ENCODE data around the gene AVPR2. TPM values are rescaled to one million over a fixed set of nuclear protein-coding genes. Genes with fewer than 3 reads are reported as not detected.

Gene AVPR2
- total and polyA plus RNA-seq, 10 of the 15 experiments (the other 5 are each of a cell fraction or from before 2014, with no cell fraction given), result 0.12 to 0.37 TPM; not detected in 8

DNA sequence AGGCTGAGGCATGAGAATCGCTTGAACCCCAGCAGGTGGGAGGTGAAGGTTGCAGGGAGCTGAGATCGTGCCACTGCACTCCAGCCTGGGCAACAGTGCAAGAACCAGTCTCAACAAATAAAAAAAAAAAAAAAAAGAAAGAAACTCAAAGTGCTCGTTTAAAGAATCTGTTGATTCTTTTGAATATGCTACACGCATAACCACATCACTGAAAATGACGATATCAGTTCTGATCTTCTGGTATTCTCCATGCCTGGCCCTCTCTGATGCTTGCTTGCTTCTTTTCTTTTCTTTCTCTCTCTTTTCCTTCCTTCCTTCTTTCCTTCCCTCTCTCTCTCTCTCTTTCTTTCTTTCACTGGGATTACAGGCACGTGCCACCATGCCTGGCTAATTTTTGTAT lies 7.3 kb downstream of the AVPR2 start:
- DNase-seq (ENCODE audit: low read depth, low spot score) (no peak), FAIRE-seq (no peak), ATAC-seq (no peak)
- WGBS (ENCODE audit: insufficient coverage, insufficient replicate concordance, low lambda C conversion rate, missing lambda C conversion rate), result 53% methylated on average over 5 of the region's 6 CpGs
- ChIA-PET SMC1A (ENCODE audit: uncharacterized antibody, unreplicated experiment) (no interaction called here), RAD21 (ENCODE audit: unreplicated experiment) (interaction anchor here (0.7 kb wide), 1 partner anchor 952 kb away, joined by 4 read pairs; no protein-coding TSS in a partner anchor), CTCF (interaction anchor here (0.6 to 2.3 kb wide), 3 partner anchors 11 to 146 kb away, joined by 3 to 10 read pairs (median 7); no protein-coding TSS in a partner anchor), POLR2A (interaction anchor here (0.6 to 1.3 kb wide), 3 partner anchors 14 to 74 kb away, joined by 3 to 4 read pairs (median 4); no protein-coding TSS in a partner anchor)
- in situ Hi-C loops (cut with MboI), result no loop called here
- no peaks in the 10 kb centered on the region for H3K9me3 ChIP-seq (replicated peaks; ENCODE audit: control insufficient read depth, insufficient read depth, low read length)
- no peaks in the 10 kb centered on the region; a peak in 2 of 4 replicates for H3K36me3 ChIP-seq (ENCODE audit: control insufficient read depth in 2 of 2, insufficient read depth in 2 of 2, low read length in 1 of 2)
- intact Hi-C loops (cut with micrococcal nuclease; ENCODE audit: unreplicated experiment), result no loop called here
- H2AFZ ChIP-seq (ENCODE audit: control insufficient read depth, low read depth, low read length), result no peak overlapping the region
- no peaks in the 10 kb centered on the region for H3K27me3 ChIP-seq (replicated peaks in 1 of 2; ENCODE audit: control insufficient read depth in 2 of 2, insufficient read depth in 2 of 2, low read length in 1 of 2)
- H3K79me2 ChIP-seq (ENCODE audit: control insufficient read depth, insufficient read depth, low read length), result no peaks in the 10 kb centered on the region
- H4K20me1 ChIP-seq (ENCODE audit: control insufficient read depth, insufficient read depth), result no peaks in the 10 kb centered on the region
- no peak overlapping the region for H3K9ac ChIP-seq (ENCODE audit: control insufficient read depth, insufficient read depth, low read length)
- H3K4me2 ChIP-seq (ENCODE audit: control insufficient read depth, insufficient read depth), result no peak overlapping the region
- H3K27ac ChIP-seq (ENCODE audit: control insufficient read depth, insufficient read depth), result no peak overlapping the region
- H3K4me3 ChIP-seq, result no peak overlapping the region
- TF ChIP-seq BHLHE40 (IDR thresholded peaks at IDR 0.05; ENCODE audit: borderline replicate concordance in 1 of 2, low read depth in 2 of 2, low read length in 1 of 2) (no peak), ZBTB11 (CRISPR knock-in tag; IDR thresholded peaks at IDR 0.05) (no peak), CBX3 (IDR thresholded peaks at IDR 0.05; ENCODE audit: borderline replicate concordance, low read depth) (no peak), RAD21 (IDR thresholded peaks at IDR 0.05; ENCODE audit: insufficient read depth, low read depth, low read length) (no peak), ETV6 (conservative IDR thresholded peaks at IDR 0.05 in 1 of 2, IDR thresholded peaks at IDR 0.05 in 1 of 2; ENCODE audit: borderline replicate concordance in 1 of 2, low read depth in 1 of 2) (no peak), MEF2A (IDR thresholded peaks at IDR 0.05; ENCODE audit: insufficient read depth, low read depth, low read length) (no peak), ZNF207 (IDR thresholded peaks at IDR 0.05; ENCODE audit: borderline replicate concordance) (no peak), IKZF2 (IDR thresholded peaks at IDR 0.05) (no peak), SMC3 (IDR thresholded peaks at IDR 0.05; ENCODE audit: borderline replicate concordance, low read length) (no peak), POLR2AphosphoS2 (IDR thresholded peaks at IDR 0.05; ENCODE audit: low read depth, low read length) (no peak), NR2C1 (IDR thresholded peaks at IDR 0.05) (no peak), SMAD1 (IDR thresholded peaks at IDR 0.05; ENCODE audit: low read depth, partially characterized antibody) (no peak), POLR2AphosphoS5 (IDR thresholded peaks at IDR 0.05; ENCODE audit: low read length) (no peak)
- no peaks in the 10 kb centered on the region for H3K4me1 ChIP-seq (ENCODE audit: control insufficient read depth, insufficient read depth, low read length)
- no TSS peak for BruUV-seq (replicated peaks)
